Panc1 (cell line): Measurements from ENCODE around the gene TNFAIP1. TPM values are rescaled to one million over a fixed set of nuclear protein-coding genes. Genes with fewer than 3 reads are reported as not detected.

Experiments
- ATAC-seq: fragments of 200-7000 bp; cut with Tn5 transposase; 2 replicates; pipeline ENCODE4 v1.9.1; 2020; ENCODE audit warnings: mild to moderate bottlenecking, moderate library complexity
- BruUV-seq: library from RNA; stranded (reverse); fragments of 400-500 nt; replicated peaks from 2 replicates; lab custom pipeline; 2021; lab: Mats Ljungman, UMichigan
- CTCF ChIA-PET: fragments of 300-600 bp; sonication (Branson Sonifier 250); formaldehyde crosslinking; loops from one replicate; lab custom pipeline; 2022; ENCODE audit warnings: antibody characterized with exemption; lab: Charles Lee
- POLR2A ChIA-PET: fragments of 300-600 bp; sonication (Branson Sonifier 250); formaldehyde crosslinking; loops from one replicate; lab custom pipeline; 2022; ENCODE audit warnings: antibody characterized with exemption; lab: Charles Lee
- DNase-seq: peaks from one replicate; pipeline ENCODE4 v3.0.0-alpha.2; 2010; ENCODE audit warnings: low read depth, low spot score
- H3K27ac ChIP-seq: 2 replicates; pipeline ENCODE4 v1.5.1; 2011; ENCODE audit warnings: mild to moderate bottlenecking, low read length, inconsistent platforms
- H3K27me3 ChIP-seq: fragments of 200-500 bp; sonication (Bioruptor generic); 2 replicates; pipeline ENCODE4 v1.6.0; 2014; ENCODE audit warnings: low read length, inconsistent platforms; ENCODE audit not compliant: control insufficient read depth, insufficient read depth
- H3K36me3 ChIP-seq: fragments of 200-500 bp; sonication (Bioruptor generic); 2 replicates; pipeline ENCODE4 v1.5.1; 2014; ENCODE audit warnings: inconsistent platforms, mild to moderate bottlenecking, low read length, moderate library complexity; ENCODE audit not compliant: control insufficient read depth, insufficient read depth
- H3K4me1 ChIP-seq: 2 replicates; pipeline ENCODE4 v1.5.1; 2011; ENCODE audit warnings: inconsistent platforms, mild to moderate bottlenecking, low read length, moderate library complexity; ENCODE audit not compliant: control insufficient read depth, insufficient read depth
- H3K4me3 ChIP-seq, 2 experiments: 2 replicates each; pipeline ENCODE4 v1.5.1; 2011 to 2012; ENCODE audit warnings: low read depth in 2 of 2, low read length in 2 of 2, mild to moderate bottlenecking in 2 of 2, inconsistent platforms in 1 of 2, moderate library complexity in 1 of 2
- H3K9me3 ChIP-seq: fragments of 200-500 bp; sonication (Bioruptor generic); 2 replicates; pipeline ENCODE4 v1.5.1; 2014; ENCODE audit warnings: low read depth, mild to moderate bottlenecking, inconsistent platforms, low read length, moderate library complexity; ENCODE audit not compliant: control insufficient read depth, insufficient read depth
- POLR2AphosphoS5 ChIP-seq: IDR thresholded peaks from 2 replicates; pipeline ENCODE4 v1.6.1; 2012; ENCODE audit warnings: mild to moderate bottlenecking, low read depth, low read length, moderate library complexity
- SIN3A ChIP-seq: IDR thresholded peaks from 2 replicates; pipeline ENCODE4 v1.6.1; 2012; ENCODE audit warnings: low read depth, mild to moderate bottlenecking, low read length, moderate library complexity, borderline replicate concordance; ENCODE audit not compliant: insufficient read depth
- TCF7L2 ChIP-seq: IDR thresholded peaks from 2 replicates; pipeline ENCODE4 v1.6.1; 2011; ENCODE audit warnings: mild to moderate bottlenecking, low read depth, low read length, inconsistent platforms
- in situ Hi-C: cut with HindIII; loops from 2 replicates; pipeline ENCODE4 v1.10.0; 2016; ENCODE audit warnings: low sequenced_read_pairs, low pct_unique_long_range_greater_than_20kb
- intact Hi-C: fragments of 100-400 bp; cut with micrococcal nuclease; formaldehyde crosslinking; loops from one replicate; pipeline ENCODE4 v1.10.0; 2022; ENCODE audit not compliant: unreplicated experiment
- total RNA-seq: library from RNA; stranded (reverse); gene quantifications from one replicate; pipeline ENCODE4 v1.2.1, GENCODE V29; 2021; ENCODE audit not compliant: unreplicated experiment
- TF ChIP-seq, protein P1 (sequence below): fragments of 450-650 bp; IDR thresholded peaks from 2 replicates; pipeline ENCODE4 v1.5.1; 2017; ENCODE audit warnings: mild to moderate bottlenecking
- TF ChIP-seq, protein P2 (sequence below), 2 experiments: IDR thresholded peaks; 2 replicates each; pipeline ENCODE4 v1.6.1; 2011 to 2012; ENCODE audit warnings: low read depth in 2 of 2, control low read depth in 1 of 2, low read length in 1 of 2, mild to moderate bottlenecking in 1 of 2, moderate library complexity in 1 of 2; ENCODE audit not compliant: insufficient read depth in 1 of 2

The TNFAIP1 gene
- total RNA-seq, 1 experiment from 2014 or later: 55.8 TPM

DNA sequence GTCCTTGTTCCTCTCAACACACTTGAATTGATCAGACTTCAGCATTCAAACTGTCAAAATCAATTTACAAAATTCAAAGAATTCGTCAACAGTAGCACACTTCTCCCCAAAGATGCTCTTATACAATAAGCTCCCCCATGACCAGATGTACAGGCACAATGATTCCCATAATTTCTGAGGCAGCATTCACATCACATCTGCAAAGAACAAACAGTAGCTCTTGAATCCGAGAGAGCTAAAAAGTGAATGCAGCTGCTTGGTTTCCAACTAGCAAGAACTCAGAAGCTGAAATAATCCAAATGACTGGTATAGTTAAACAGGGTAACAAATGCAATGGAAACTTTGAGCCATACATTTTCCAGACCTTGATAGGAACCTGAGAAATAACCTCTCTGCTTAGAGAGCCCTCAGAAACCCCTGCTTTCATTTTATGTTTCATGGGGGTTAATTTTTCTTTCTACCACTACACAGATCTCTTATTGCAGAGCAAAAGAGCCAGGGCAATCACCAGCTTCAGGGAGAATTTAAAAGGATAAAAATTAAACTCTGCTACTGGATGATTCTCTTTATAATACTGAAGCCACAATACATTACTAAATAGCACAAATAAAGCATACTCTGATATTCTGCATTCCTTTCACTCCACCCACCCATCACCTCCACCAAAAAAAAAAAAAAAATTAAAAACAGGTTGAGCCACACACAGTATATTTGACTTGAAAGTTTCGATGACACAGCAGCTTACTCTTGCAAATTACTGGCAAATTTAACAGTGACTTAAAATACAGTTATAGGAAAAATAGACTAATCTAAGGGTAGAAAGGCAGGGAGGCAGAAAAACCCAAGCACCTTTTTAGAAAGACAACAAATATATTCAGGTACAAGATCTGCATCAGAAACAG lies 39.6 kb upstream of the TNFAIP1 start (continued):
- TF ChIP-seq, protein P1, sequence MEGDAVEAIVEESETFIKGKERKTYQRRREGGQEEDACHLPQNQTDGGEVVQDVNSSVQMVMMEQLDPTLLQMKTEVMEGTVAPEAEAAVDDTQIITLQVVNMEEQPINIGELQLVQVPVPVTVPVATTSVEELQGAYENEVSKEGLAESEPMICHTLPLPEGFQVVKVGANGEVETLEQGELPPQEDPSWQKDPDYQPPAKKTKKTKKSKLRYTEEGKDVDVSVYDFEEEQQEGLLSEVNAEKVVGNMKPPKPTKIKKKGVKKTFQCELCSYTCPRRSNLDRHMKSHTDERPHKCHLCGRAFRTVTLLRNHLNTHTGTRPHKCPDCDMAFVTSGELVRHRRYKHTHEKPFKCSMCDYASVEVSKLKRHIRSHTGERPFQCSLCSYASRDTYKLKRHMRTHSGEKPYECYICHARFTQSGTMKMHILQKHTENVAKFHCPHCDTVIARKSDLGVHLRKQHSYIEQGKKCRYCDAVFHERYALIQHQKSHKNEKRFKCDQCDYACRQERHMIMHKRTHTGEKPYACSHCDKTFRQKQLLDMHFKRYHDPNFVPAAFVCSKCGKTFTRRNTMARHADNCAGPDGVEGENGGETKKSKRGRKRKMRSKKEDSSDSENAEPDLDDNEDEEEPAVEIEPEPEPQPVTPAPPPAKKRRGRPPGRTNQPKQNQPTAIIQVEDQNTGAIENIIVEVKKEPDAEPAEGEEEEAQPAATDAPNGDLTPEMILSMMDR: no peak

DNA sequence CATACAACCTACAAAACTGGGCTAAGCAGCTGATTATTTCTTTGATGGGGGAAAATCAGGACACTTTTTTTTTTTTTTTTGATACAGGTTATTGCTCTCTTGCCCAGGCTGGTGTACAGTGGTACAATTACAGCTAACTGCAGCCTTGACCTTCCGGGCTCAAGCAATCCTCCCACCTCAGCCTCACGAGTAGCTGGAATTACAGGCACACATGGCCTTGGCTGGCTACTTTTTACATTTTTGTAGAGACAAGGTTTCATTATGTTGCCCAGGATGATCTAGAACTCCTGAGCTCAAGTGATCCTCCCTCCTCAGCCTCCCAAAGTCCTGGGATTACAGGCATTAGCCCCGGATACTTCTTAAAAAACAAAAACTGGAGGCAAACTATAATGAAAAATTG lies 37.1 kb upstream of the TNFAIP1 start:
- no peak for TF ChIP-seq POLR2AphosphoS5
- Histone ChIP-seq H3K9me3 (no peaks in the 10 kb centered on the region), H3K4me1 (no peaks in the 10 kb centered on the region), H3K27ac (no peak overlapping the region), H3K27me3 (no peaks in the 10 kb centered on the region), H3K4me3 (no peak overlapping the region), H3K36me3 (no peaks in the 10 kb centered on the region)
- ChIA-PET POLR2A (no interaction called here), CTCF (no interaction called here)
- no TSS peak for BruUV-seq
- DNase-seq (no peak), ATAC-seq (no peak)
- in situ Hi-C loops (no loop called here), intact Hi-C loops (no loop called here)

DNA sequence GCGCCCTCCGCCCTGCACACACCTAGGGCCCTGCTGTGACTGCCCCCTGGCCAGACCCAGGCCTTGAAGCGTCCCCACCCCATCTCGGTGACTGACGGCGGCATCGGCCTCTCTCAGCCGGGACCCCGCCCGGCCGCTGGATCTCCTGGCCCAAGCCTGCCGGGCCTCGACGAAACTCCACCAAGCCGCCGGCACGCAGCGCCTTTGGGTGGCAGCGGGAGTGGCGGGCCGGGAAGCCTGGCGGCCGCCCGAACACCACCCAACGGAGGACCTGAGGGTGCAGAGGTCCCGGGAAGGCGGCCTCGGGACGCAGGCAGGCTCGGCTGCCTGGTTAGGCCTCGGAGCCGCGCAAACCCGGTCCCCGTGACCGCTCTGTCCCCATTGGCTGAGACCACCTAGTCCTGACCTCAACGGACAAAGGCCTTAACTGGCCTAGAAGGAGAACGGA lies 28.6 kb upstream of the TNFAIP1 start:
- in situ Hi-C loops (no loop called here), intact Hi-C loops (no loop called here)
- H3K27me3 ChIP-seq: no peaks in the 10 kb centered on the region
- no peaks in the 10 kb centered on the region for H3K9me3 ChIP-seq
- ATAC-seq: no peak
- no peak overlapping the region for H3K27ac ChIP-seq
- no peak overlapping the region for H3K4me3 ChIP-seq
- TF ChIP-seq SIN3A (no peak), POLR2AphosphoS5 (no peak), TCF7L2 (no peak)
- TF ChIP-seq, protein P1: no peak
- TF ChIP-seq, protein P2, sequence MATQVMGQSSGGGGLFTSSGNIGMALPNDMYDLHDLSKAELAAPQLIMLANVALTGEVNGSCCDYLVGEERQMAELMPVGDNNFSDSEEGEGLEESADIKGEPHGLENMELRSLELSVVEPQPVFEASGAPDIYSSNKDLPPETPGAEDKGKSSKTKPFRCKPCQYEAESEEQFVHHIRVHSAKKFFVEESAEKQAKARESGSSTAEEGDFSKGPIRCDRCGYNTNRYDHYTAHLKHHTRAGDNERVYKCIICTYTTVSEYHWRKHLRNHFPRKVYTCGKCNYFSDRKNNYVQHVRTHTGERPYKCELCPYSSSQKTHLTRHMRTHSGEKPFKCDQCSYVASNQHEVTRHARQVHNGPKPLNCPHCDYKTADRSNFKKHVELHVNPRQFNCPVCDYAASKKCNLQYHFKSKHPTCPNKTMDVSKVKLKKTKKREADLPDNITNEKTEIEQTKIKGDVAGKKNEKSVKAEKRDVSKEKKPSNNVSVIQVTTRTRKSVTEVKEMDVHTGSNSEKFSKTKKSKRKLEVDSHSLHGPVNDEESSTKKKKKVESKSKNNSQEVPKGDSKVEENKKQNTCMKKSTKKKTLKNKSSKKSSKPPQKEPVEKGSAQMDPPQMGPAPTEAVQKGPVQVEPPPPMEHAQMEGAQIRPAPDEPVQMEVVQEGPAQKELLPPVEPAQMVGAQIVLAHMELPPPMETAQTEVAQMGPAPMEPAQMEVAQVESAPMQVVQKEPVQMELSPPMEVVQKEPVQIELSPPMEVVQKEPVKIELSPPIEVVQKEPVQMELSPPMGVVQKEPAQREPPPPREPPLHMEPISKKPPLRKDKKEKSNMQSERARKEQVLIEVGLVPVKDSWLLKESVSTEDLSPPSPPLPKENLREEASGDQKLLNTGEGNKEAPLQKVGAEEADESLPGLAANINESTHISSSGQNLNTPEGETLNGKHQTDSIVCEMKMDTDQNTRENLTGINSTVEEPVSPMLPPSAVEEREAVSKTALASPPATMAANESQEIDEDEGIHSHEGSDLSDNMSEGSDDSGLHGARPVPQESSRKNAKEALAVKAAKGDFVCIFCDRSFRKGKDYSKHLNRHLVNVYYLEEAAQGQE (IDR thresholded peaks at IDR 0.05; ENCODE audit: insufficient read depth in 1 of 2, low read depth in 2 of 2, low read length in 1 of 2): no peak
- no peaks in the 10 kb centered on the region for H3K4me1 ChIP-seq
- POLR2A ChIA-PET: no interaction called here
- CTCF ChIA-PET: no interaction called here
- DNase-seq: no peak
- BruUV-seq: no TSS peak
- H3K36me3 ChIP-seq: no peaks in the 10 kb centered on the region
